NCI-H146 (cell line): Measurements from ENCODE around the gene PGBD5.
"Not testable (repeated sequence)": the region's sequence is repeated elsewhere in the genome, so short reads cannot be mapped to it uniquely, and the experiment has no call there.

ENCODE experiments used
- DNase-seq: peaks from one replicate; lab custom pipeline; 2025; lab: John Stamatoyannopoulos, UW

The PGBD5 gene, protein sequence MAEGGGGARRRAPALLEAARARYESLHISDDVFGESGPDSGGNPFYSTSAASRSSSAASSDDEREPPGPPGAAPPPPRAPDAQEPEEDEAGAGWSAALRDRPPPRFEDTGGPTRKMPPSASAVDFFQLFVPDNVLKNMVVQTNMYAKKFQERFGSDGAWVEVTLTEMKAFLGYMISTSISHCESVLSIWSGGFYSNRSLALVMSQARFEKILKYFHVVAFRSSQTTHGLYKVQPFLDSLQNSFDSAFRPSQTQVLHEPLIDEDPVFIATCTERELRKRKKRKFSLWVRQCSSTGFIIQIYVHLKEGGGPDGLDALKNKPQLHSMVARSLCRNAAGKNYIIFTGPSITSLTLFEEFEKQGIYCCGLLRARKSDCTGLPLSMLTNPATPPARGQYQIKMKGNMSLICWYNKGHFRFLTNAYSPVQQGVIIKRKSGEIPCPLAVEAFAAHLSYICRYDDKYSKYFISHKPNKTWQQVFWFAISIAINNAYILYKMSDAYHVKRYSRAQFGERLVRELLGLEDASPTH

DNA sequence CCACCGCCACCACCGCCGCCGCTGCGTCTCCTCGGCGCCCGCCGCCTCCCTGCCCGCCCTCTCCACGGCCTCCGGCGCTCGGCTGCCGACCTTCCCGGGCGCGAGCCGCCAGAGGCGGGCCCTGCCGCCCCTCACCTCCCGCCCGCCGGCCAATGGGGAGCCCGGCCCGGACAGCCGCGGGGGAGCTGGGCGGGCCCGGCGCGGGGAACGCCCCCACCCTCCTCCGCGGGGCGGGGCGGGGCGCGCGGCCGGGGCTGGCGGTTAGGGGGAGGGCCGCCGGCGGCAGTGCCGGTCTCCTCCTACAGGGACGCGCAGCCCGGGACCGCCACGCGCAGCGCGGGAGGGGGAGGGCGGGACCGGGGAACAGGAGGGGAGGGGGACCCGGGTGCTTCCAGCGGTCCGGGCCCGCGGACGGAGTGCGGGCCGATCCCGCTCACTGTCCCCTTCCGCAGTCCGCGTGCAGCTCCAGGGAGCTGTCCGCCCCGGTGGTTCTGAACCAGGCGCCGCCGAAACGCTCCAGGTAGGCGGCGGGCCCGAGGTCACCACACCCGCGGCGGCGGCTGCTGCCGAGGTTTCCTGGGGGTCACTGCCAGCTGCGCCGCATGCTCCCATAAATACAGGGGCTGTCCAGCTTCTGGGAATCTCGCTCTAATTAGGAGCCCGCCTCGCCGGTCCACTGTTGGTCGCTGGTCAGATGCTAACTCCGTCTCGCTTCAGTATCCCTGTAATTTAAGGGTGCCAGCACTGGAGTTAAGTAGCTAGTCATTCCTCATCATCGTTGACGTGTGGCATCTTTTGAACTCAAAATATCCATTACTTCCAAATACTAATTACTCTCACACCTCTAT, at the start of gene PGBD5:
Gene PGBD5 (minus strand): TSS at position 87 of the 848 bp plus-strand sequence. CDS start 404 bp downstream, outside the sequence.
- peak; percentile 91 for DNase-seq

DNA sequence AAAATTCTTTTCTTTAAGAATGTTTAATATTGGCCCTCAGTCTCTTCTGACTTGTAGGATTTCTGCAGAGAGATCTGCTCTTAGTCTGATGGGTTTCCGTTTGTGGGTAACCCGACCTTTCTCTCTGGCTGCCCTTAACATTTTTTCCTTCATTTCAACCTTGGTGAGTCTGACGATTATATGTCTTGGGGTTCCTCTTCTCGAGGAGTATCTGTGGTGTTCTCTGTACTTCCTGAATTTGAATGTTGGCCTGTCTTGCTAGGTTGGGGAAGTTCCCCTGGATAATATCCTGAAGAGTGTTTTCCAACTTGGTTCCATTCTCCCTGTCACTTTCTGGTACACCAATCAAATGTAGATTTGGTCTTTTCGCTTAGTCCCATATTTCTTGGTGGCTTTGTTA, 48.8 kb upstream of the PGBD5 start:
- not testable (repeated sequence) for DNase-seq

DNA sequence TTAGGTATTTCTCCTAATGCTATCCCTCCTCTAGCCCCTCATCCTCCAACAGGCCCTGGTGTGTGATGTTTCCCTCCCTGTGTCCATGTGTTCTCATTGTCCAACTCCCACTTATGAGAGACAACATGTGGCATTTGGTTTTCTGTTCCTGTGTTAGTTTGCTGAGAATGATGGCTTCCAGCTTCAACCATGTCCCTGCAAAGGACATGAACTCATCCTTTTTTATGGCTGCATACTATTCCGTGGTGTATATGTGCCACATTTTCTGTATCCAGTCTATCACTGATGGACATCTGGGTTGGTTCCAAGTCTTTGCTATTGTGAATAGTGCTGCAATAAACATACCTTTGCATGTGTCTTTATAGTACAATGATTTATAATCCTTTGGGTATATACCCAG, 44.6 kb upstream of the PGBD5 start:
- not testable (repeated sequence) for DNase-seq

DNA sequence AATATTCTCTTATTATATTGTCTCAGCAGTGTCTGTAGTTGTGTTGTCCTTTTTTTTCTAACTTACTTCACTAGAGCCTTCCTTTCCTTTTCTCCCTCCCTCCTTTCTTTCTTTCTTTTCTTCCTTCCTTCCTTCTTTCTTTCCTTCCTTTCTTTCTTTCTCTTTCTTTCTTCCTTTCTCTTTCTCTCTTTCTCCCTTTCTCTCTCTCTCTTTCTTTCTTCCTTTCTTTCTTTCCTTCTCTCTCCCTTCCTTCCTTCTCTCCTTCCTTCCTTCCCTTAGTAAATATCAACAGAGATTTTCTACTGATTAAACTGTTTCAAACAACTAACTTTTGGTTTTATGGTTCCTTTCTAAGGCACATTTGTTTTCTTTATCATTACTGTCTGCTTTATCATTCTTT, 43.1 kb upstream of the PGBD5 start:
- DNase-seq, result no peak

DNA sequence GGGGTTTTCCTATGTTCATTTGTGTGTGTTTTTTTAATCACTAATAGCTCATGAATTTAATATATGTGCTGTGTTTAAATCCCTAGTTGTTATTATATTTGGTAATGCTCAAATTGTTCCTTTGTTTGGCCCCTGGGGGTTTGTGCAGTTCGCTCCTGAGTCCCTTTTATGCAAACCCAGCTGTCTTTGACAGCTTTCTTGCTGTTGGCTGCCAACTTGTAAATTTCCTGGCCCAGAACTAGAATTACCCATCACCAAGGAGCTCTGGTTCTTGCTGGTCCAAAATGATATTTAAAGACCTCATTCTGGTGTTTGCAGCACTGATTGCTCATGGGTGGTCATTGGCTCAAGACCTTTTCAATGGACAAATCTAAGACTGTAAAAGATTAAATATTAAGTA, 39.6 kb upstream of the PGBD5 start:
- DNase-seq, result peak; percentile 2

DNA sequence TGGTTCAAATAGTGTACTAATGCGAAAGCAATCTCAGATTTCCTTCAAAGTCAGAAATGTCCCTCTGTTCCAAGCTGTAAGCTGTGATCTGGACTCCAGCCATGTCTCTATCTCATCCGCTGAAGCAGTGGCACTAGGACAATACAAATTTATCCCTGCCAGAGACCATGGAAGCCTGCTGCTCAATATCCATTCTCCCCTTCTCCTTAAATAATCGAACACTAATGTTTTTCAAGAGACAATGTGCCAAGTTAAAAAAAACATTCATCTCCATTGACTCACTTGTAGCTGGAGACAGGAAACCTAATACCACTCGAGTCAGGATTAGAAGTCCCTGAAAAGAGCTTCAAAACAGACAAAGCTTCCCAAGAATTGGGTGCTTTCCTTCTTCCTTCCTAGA, 38.5 kb upstream of the PGBD5 start:
- DNase-seq, result no peak

DNA sequence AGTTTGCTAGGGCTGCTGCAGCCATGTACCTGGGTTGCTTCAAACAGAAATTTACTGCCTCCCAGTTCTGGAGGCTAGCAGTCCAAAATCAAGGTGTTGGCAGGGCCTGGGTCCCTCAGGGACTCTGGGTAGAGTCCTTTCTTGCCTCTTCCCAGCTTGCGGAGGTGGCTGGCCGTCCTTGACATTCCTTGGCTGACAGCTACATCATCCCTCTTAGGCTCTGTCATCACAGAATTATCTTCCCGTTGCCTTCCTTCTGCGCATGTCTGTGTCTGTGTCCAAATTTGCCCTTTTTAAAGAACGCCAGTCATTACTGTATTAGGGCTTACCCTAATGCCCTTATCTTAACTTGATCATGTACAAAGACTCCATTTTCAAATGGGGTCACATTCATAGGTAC, 37.6 kb upstream of the PGBD5 start:
- no peak for DNase-seq

DNA sequence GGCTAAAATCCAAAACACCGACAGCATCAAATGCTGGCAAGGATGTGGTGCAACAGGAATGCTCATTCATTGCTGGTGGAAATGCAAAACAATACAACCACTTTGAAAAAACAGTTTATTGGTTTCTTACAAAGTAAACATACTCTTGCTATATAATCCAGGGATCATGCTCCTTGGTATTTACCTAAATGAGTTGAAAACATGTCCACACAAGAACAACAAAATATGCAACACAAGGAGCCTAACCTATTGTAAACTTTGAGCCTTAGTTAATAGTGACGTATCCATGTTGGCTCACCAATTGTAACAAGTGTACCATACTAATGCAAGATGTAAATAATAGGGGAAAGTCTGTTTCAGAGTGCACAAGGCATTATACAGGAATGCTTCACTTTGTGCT, 37.2 kb upstream of the PGBD5 start:
- DNase-seq, result no peak

DNA sequence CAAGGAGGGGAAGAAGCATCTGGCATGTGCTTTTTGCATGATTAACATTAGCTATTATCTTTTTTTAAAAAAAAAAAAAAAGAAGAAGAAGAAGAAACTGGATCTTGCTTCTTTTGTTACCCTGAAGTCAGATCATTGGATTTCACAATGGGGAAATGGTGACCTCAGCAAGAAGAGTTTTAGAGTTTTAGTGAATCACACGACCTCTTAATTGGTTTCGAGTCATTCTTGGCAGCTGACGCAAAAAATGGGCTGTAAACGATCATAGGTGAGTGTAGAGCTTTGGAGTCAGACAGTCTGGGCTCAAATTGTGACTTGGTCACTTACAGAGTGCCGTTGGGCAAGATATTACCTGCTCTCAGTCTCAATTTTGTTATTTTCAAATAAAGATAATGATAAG, 33.3 kb upstream of the PGBD5 start:
- DNase-seq, result no peak

DNA sequence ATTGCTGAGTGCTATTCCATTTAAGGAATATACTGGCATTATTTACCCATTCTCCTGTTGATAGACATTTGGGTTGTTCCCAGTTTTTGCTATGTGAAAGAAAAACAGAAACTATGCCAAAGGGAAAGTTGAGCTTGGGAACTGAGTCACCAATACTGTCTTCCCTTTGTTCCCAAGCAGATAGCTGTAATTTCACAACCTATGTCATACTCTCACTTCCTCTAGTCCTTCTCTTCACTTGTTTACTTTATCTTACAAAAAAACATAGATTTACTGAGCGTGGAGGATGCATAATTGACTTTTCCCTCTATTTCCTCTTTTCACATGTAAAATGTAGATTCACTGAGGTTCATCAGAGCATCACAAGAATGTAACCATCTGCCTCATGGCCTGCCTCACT, 32.4 kb upstream of the PGBD5 start:
- DNase-seq, result no peak

DNA sequence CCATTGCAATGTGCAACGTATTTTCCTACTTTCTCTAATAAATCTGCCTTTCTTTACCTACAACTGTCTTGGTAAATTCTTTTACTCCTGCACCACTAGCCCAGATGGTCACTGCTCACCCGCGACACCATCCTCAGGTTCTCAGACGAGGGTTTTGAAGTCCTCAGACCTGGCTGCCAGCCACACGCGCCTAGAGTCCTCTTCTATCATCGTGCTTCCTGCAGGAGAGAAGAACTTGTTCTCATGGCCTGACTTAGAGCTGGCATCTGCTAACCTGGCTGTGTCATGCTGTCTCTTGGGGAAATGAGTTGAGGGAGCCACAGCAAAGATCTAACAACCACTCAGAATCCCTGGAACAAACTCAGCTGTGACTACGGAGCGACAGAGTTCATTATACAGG, 30.3 kb upstream of the PGBD5 start:
- no peak for DNase-seq

DNA sequence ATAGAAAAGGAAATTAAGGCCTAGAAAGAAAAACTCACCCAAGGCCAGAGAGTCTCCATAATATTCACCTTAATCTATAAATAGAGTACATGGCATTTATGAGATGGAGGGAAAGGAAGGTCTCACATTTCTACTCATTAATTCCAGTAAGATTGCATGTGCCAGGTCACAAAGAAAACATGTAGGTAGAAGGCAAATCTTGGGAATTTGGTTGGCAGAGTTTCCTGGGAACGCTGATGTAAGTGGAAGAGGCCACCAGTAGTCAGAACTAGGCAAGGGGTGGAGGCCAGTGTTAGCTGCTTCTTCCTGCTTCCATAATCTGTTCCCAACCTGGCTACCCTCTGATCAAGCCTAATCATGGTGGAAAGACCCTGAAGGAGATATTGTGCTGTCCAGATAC, 29.2 kb upstream of the PGBD5 start:
- no peak for DNase-seq

DNA sequence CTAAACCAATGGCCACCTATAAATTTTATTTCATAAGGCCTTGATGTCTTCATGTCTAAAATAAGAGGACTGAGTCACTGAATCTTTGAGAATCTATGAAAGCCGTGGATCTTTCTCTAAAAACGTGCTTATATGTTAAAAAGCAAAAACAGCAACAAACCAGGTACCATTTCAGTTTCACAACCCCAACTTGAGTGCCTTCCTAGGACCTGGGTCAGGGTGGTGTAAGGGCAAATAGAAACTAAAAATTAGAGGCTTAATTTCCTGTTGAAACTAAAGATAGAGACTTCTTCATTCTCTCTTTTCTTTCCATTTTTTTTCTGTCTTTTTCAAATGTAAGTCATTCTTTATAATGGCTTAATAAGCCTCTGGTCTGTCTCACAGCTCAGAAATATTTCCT, 27.2 kb upstream of the PGBD5 start:
- DNase-seq, result no peak

DNA sequence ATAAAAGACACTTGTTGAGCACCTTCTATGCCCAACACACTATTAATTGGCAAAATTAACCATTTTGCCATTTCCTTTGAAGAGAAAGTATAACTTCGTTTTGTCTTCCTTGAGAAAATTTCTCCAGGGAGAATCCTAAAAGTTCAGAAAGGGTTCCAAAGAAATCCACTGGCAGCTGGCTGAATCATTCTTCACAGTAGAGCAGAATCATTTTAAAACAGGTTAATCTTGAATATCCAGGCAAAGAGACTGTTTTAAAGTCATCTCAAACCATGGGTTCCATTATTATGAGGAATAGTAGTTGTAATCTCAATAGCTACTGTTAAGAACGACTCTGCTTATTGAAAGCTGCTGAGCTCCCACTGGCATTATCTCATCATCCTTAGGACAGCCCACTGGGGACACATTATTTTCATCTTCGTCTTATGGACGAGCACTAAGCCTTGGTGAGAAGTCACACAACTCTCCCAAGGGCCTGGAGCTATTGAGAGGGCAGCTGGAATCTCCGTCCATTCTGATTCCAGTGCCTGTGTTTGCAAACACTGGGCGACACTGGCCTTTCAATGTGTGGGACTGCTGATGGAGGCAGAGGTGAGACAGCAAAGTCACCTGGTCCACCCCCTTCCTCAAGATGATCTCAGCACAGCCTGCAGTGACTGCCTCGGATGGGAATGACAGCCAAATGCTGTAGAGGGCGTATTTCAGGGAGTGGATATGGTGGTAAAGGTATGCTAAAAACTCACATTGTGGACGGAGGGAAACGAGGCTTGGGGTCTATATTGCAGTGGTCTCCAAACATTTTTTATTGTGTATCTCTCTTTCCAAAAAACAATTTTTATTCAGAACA, 15.3 kb upstream of the PGBD5 start:
- DNase-seq, result no peak

DNA sequence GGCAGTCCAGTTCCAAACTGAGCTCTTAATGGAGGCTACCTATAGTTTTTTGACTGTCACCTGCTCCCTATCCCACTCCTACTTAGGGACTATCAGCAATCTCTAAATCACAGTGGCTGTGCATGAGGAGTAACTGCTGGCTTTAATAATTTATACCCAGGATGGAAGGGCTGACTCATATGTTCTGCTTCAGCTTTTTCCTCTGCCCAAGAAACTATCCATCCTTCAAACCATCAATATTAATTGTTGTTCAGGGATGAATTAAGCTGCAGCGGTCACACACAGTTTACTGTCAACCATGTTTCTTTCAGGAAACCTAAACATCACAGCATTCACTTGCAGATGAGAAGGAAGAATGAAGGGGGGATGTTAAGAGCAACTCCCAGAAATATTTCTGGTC, 9.0 kb upstream of the PGBD5 start:
- DNase-seq, result no peak

DNA sequence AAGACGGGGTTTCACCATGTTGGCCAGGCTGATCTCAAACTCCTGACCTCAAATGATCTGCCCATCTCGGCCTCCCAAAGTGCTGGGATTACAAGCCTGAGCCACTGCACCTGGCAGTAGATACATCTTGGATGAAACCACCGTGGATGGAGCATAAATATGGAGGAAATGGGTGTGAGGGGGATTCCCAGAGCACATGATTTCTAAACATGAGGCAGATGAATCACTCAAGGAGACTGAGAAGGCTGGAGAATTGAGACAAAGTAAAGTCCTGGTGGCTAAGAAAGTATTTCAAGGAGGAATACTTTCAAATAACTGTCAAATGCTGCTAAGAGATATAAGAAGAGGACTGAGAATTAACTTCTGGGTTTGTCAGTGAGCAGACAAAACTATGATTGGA, 5.4 kb upstream of the PGBD5 start:
- no peak for DNase-seq

DNA sequence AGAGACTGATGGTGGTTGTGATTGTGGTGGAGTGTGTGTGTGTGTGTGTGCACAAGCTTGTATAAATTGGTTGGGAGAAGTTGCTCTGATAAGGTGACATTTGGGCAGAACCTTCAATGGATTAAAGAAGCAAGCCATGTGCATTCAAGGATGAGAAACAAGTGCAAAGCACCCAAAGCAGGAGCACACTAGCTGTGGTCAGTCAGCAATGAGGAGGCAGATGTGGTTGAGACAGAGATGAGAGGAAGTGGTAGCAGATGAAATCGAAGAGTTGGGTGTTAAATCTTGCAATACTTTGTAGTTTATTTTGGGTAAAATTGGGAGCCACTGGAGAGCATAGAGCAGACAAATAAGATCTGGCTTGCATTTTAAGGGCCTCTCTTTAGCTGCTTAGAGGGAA, 4.4 kb upstream of the PGBD5 start:
- no peak for DNase-seq

DNA sequence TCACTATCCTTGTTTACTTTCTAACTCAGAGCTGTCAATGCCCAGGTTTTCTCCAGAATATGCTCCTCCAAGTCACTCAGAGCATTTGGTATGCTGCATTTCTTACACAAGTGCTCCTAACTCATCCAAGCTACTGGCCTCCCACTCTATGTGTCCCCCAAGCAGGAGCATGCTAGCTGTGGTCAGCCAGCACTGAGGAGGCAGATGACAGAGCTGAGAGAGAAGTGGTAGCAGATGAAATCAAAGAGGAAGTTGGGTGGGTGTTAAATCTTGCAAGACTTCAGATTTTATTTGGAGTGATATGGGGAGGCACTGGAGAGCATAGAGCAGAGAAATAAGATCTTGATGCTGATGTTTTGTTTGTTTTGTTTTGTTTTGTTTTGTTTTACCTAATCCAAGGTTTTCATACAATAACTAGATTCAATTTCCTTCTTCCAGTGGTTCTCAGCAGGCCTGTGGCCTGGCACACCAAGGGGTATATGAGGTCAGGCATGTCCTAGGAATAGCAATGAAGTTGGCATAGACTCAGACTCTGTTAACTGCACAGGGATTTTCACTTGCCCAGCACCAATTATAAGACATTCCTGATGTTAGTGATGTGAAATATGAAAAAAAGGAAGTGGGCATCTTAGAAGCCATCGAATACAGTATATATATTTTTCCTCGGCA, 3.1 kb upstream of the PGBD5 start:
- DNase-seq, result no peak

DNA sequence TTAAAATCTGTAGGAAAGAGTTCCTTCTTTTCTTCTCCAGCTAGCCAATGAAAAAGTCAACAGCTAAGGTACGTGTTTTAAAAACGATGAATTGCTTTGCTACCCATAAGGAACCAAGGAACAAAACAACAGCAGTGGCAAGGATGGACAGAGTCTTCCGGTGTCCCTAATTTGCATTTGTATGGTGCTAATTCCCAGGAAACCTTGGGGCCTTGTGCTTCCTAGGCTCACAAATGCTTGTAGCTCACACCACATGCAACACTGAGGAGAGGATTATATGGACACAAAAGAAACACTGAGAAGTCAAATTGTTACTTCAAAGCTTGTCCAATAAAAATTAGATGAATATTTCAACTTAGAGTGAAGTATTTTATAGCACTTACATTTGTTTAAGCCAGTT, 1.8 kb upstream of the PGBD5 start:
- DNase-seq, result peak; percentile 63

DNA sequence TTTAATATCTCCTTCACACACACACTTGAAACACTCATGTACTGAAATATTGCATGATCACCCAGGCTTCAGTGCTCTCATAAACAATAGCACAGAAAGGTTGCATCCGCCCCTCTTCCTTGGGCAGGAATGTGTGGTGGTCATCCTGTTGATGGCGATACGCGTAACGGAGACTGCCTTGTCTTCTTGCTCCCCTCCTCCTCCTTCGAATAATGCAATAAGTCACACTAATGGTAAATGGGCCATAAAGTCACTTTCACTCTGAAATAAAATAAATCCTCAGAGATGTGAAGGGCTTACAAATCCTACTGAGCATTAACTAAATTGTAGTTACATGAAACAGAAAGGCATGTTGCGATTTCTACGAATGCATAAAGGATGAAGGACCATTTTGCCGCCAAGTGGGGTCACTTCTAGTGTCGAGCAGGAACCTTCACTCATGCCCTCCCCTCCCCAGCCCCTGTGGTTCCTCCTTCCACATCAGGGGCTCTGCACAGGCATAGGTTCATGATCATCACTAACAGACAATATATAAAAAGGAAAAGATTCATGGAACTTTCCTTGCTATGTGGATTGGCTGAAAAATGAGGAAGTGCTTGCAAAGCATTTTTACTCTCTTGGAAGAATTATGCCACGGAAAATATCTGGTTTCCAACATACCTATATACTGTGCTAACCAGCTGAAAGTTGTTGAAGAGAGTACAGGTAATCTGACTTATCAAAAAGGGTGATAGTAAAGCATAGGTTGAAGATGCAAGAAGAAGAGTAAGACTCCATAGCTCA, 1.2 kb upstream of the PGBD5 start:
- peak; percentile 58 for DNase-seq
